K562 (cell line): ENCODE data around the gene DEDD. TPM values are rescaled to one million over a fixed set of nuclear protein-coding genes. Genes with fewer than 3 reads are reported as not detected.

ENCODE experiments used
- CEBPG ChIP-seq, 3 experiments: fragments of 200-800 bp in 1 of 3; sonication (Bioruptor generic) in 1 of 3; sonication (generic) in 1 of 3; formaldehyde crosslinking in 1 of 3; IDR thresholded peaks in 2 of 3; conservative IDR thresholded peaks in 1 of 3; 2 replicates each; pipeline versions ENCODE4 v1.6.1 to v1.8.0; 2016 to 2022; ENCODE audit warnings: missing compliant biosample characterization in 2 of 3, missing genetic modification characterization in 2 of 3, mild to moderate bottlenecking in 1 of 3, missing genetic modification reagents in 1 of 3
- CREB3 ChIP-seq: fragments of 450-650 bp; conservative IDR thresholded peaks from 2 replicates; pipeline ENCODE4 v1.6.1; 2016; ENCODE audit warnings: missing genetic modification characterization, low read depth, mild to moderate bottlenecking, missing compliant biosample characterization, moderate library complexity
- CTBP1 ChIP-seq: fragments of 450-650 bp; IDR thresholded peaks from 2 replicates; pipeline ENCODE4 v1.6.1; 2016; ENCODE audit warnings: borderline replicate concordance
- E2F5 ChIP-seq: sonication (generic); formaldehyde crosslinking; IDR thresholded peaks from 2 replicates; pipeline ENCODE4 v1.8.0; 2022; ENCODE audit warnings: mild to moderate bottlenecking, missing genetic modification reagents
- ELF4 ChIP-seq: fragments of 450-650 bp; formaldehyde crosslinking; IDR thresholded peaks from 2 replicates; pipeline ENCODE4 v1.4.0; 2022; ENCODE audit warnings: missing genetic modification characterization
- ELK1 ChIP-seq: sonication (generic); formaldehyde crosslinking; IDR thresholded peaks from 2 replicates; pipeline ENCODE4 v1.8.1; 2022; ENCODE audit warnings: missing genetic modification reagents
- GABPA ChIP-seq: fragments of 200-800 bp; sonication (Bioruptor generic); conservative IDR thresholded peaks from 2 replicates; pipeline ENCODE4 v1.6.1; 2016; ENCODE audit warnings: low read depth, missing genetic modification characterization, missing compliant biosample characterization
- GATA2 ChIP-seq: sonication (generic); formaldehyde crosslinking; IDR thresholded peaks from 2 replicates; pipeline ENCODE4 v1.4.0; 2020; ENCODE audit warnings: mild to moderate bottlenecking, missing genetic modification reagents
- JUNB ChIP-seq: fragments of 450-650 bp; formaldehyde crosslinking; conservative IDR thresholded peaks from 2 replicates; pipeline ENCODE4 v1.4.0; 2020; ENCODE audit warnings: mild to moderate bottlenecking
- KAT2B ChIP-seq: IDR thresholded peaks from one replicate; pipeline ENCODE4 v1.6.1; 2012; ENCODE audit warnings: low read depth, mild to moderate bottlenecking, control low read depth, inconsistent platforms, low read length, moderate library complexity
- NFIC ChIP-seq: fragments of 450-650 bp; IDR thresholded peaks from 2 replicates; pipeline ENCODE4 v1.6.1; 2017; ENCODE audit warnings: mild to moderate bottlenecking, inconsistent platforms
- POU5F1 ChIP-seq: fragments of 150-350 bp; IDR thresholded peaks from 2 replicates; pipeline ENCODE4 v1.6.1; 2014; ENCODE audit warnings: borderline replicate concordance, low read length, low read depth, mild to moderate bottlenecking; ENCODE audit not compliant: partially characterized antibody
- PRPF4 ChIP-seq: fragments of 200-400 bp; formaldehyde crosslinking; IDR thresholded peaks from one replicate; pipeline ENCODE4 v1.6.1; 2017; ENCODE audit warnings: low read length, low read depth, mild to moderate bottlenecking; ENCODE audit not compliant: insufficient read depth, poor library complexity, severe bottlenecking
- RBM39 ChIP-seq: fragments of 200-400 bp; formaldehyde crosslinking; optimal IDR thresholded peaks from 2 replicates; pipeline ENCODE3; 2018; ENCODE audit warnings: low read depth, low read length
- SLC30A9 ChIP-seq: fragments of 250-450 bp; sonication (Bioruptor Pico); IDR thresholded peaks from 2 replicates; pipeline ENCODE4 v1.8.0; 2022; ENCODE audit warnings: mild to moderate bottlenecking, moderate library complexity
- SOX6 ChIP-seq: fragments of 450-650 bp; IDR thresholded peaks from 2 replicates; pipeline ENCODE4 v1.6.1; 2014; ENCODE audit warnings: mild to moderate bottlenecking
- TCFL5 ChIP-seq: fragments of 250-450 bp; sonication (Bioruptor Pico); conservative IDR thresholded peaks from 2 replicates; pipeline ENCODE4 v1.6.1; 2021; ENCODE audit warnings: mild to moderate bottlenecking, moderate library complexity, matching md5 sums
- ZBTB26 ChIP-seq: fragments of 450-650 bp; formaldehyde crosslinking; IDR thresholded peaks from 2 replicates; pipeline ENCODE4 v1.4.0; 2022; ENCODE audit warnings: missing genetic modification characterization
- ZNF445 ChIP-seq: fragments of 250-450 bp; sonication (Bioruptor Pico); IDR thresholded peaks from 2 replicates; pipeline ENCODE4 v1.4.0; 2020; ENCODE audit warnings: low read depth, mild to moderate bottlenecking, moderate library complexity
- ZNF449 ChIP-seq: fragments of 250-450 bp; sonication (Bioruptor Pico); IDR thresholded peaks from 2 replicates; pipeline ENCODE4 v1.8.0; 2022; ENCODE audit warnings: moderate library complexity, mild to moderate bottlenecking, inconsistent platforms
- ZNF561 ChIP-seq: fragments of 450-650 bp; formaldehyde crosslinking; conservative IDR thresholded peaks from 2 replicates; pipeline ENCODE4 v1.4.0; 2020; ENCODE audit warnings: mild to moderate bottlenecking, moderate library complexity
- ZNF780A ChIP-seq: fragments of 250-450 bp; sonication (Bioruptor Pico); IDR thresholded peaks from 2 replicates; pipeline ENCODE4 v1.5.0; 2021; ENCODE audit warnings: mild to moderate bottlenecking
- polyA plus RNA-seq, 8 experiments: library from polyadenylated mRNA; depleted of rRNA in 4 of 8; stranded (reverse) in 5 of 8; unstranded in 3 of 8; fragments of >200 nt; fragmentation: Nextera tagmentation in 2 of 8; fragmentation: Illumina TruSeq in 1 of 8; extraction: Ambion mirVana in 2 of 8; extraction: Trizol in 1 of 8; gene quantifications; 2 replicates each; pipeline versions ENCODE4 v1.2.1 to v1.2.3, GENCODE V29; 2011 to 2014; ENCODE audit warnings: inconsistent platforms in 1 of 8, missing spikeins in 1 of 8
- total RNA-seq, 7 experiments: library from RNA; depleted of rRNA in 6 of 7; stranded (reverse); fragments of >200 nt in 6 of 7; fragmentation: Illumina TruSeq in 2 of 7; extraction: Trizol in 2 of 7; gene quantifications; 2 replicates each; pipeline versions ENCODE4 v1.2.1 to v1.2.3, GENCODE V29; 2011 to 2021; ENCODE audit warnings: low replicate concordance in 1 of 7

Gene DEDD
- total and polyA plus RNA-seq, 9 of the 15 experiments (the other 6 are each of a cell fraction or from before 2014, with no cell fraction given) = 11.6 to 41.0 (median 16.8) TPM

- TF ChIP-seq ELF4 (CRISPR knock-in tag) = no peak
- TF ChIP-seq E2F5 (CRISPR knock-in tag) = no peak
- TF ChIP-seq CEBPG (CRISPR knock-in tag; IDR thresholded peaks at IDR 0.05) = no peak
- TF ChIP-seq CEBPG (tag; conservative IDR thresholded peaks at IDR 0.05 in 1 of 2, IDR thresholded peaks at IDR 0.05 in 1 of 2) = no peak
- TF ChIP-seq ELK1 (CRISPR knock-in tag) = no peak
- TF ChIP-seq ZNF780A = no peak
- no peak for TF ChIP-seq NFIC
- no peak for TF ChIP-seq ZNF445 (CRISPR knock-in tag)
- TF ChIP-seq CREB3 = peak; percentile 85; the same call in 1 of the 2 replicates
- no peak for TF ChIP-seq RBM39
- TF ChIP-seq SLC30A9 (CRISPR knock-in tag) = no peak
- TF ChIP-seq ZNF561 (CRISPR knock-in tag) = no peak
- TF ChIP-seq PRPF4 = no peak
- TF ChIP-seq SOX6 = no peak
- TF ChIP-seq ZNF449 = no peak
- no peak for TF ChIP-seq JUNB (CRISPR knock-in tag)
- TF ChIP-seq CTBP1 = peak; percentile 80
- TF ChIP-seq ZBTB26 (CRISPR knock-in tag) = no peak
- peak; percentile 38 for TF ChIP-seq POU5F1
- no peak for TF ChIP-seq GATA2 (CRISPR knock-in tag)
- no peak for TF ChIP-seq TCFL5 (CRISPR knock-in tag)
- peak; percentile 94 for TF ChIP-seq GABPA
- no peak for TF ChIP-seq KAT2B
Observed at GRCh38 chr1:161132410-161133219, at the start of gene DEDD (continued).
